Activated T-helper 9 cell treated with anti-CD3 and anti-CD28 coated beads, Interleukin-2, amount 50 U/mL, for 16 hours (primary cell): ENCODE results near the gene COMMD6.

Experiments
- DNase-seq: peaks from one replicate; pipeline ENCODE4 v3.0.0-alpha.2; 2020; ENCODE audit warnings: low read depth

COMMD6 gene

GRCh38 chr13:75521956-75522355 is 15.7 kb downstream of the COMMD6 start:
- DNase-seq = no peak

- DNase-seq = no peak
Measured at GRCh38 chr13:75518439-75519088, 19.1 kb downstream of the COMMD6 start.

- DNase-seq = no peak
Measured at GRCh38 chr13:75514080-75514995, 23.3 kb downstream of the COMMD6 start.

DNA sequence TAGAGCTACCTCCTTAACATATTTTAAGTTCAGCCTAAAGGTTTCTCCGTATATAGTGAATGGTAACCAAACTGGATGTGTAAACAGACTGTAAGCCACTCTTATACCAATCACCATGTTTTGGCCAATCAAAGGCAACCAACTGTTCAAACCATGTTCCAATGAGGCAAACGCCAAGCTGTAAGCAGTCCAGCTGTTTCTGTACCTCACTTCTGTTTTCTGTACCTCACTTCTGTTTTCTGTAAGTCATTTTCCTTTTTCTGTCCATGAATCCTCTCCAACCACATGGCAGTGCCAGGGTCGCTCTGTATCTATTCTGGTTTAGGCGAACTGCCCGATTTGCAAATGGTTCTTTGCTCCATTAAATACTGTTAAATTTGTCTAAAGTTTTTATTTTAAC is 24.4 kb downstream of the COMMD6 start:
- DNase-seq = no peak

DNA sequence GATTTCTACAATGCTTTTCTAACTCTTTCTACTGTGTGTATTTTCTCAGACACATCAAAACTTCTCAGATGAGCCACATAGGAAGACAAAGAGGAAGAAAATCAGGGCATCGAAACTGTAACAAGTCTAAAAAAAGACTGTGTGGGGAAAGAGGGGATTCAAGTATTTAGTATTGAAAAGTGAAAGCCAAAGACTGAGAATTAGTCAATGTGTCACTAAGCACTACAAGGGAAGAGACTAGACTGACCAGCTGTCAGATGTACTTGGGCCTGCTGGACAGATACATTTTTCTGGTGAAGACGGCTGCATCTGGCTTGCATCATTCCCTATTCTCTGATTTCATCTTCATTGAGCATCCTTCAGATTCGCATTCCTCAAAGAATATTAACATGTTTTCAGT is 25.4 kb downstream of the COMMD6 start:
- DNase-seq = no peak

DNA sequence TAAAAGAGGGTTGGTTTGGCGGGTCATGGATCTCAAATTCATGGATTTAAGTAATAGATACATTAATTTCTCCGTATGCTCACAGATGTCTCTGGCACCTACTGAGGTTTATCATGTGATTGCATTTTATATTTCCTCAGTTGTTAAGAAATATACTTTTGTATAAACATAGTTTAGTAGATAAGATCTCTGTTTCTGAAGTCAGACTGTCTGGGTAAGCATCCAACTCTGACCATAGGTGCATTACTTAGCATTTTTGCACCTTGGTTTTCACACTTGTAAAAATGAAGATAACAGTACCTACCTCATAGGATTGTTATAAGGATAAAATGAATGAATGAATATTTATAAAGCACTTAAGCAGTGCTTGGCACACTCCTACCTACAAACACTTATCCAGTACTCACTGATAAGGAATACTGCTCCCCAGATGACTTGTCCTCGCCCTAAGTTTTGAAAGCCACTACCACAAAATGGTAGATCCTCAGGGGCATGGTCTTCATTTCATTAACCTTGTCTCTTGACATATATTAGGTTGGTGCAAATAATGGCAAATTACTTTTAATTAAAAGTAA is 26.5 kb downstream of the COMMD6 start:
- DNase-seq = no peak

DNA sequence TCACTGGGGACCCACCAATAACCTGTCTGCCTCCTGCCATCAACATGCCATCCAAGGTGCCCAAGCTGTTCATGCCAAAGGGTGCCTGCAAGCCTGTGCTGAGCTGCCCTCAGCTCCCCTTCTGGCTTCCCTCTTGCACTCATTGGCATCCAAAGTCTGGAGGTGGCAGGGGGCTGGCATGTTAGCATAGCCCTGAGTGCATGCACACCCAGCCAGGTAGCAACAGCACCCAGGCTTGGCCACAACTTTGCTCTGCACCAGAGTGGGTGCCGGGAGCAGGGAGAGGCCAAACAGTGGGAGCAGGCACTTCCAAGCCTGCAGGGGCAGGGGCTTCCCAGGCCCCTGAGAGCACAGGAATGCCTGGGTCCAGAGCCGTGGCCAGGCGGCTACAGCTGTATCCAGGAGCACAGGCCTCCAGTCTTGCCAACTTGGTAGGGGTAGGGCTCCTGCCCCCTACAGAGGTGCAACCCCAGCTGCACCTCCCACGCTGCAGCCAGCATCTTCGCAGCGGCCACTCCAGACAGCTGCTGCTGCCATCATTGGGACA is 29.6 kb downstream of the COMMD6 start:
- no peak for DNase-seq

GRCh38 chr13:75507027-75508001 is 30.3 kb downstream of the COMMD6 start:
- no peak for DNase-seq

- no peak for DNase-seq
Measured at GRCh38 chr13:75506018-75506417, 31.6 kb downstream of the COMMD6 start.

DNA sequence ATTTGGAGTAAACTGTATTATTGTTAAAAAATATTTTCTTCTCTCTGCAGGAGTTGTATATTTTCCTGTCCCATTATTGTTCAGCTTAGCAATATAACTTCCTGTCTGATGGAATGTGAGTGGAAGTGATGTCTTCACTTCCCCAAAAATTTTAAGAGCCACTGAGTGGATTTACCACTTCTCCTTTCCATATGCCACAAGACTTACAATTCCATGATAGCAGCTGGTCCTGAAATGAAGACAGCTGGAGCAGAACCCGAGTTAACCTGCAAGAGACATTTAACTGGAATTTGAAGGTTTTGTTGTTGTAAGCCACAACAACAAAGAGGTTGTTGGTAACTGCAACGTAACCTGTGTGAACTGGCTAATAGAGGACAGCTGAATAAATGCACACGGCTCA is 32.3 kb downstream of the COMMD6 start:
- no peak for DNase-seq

DNA sequence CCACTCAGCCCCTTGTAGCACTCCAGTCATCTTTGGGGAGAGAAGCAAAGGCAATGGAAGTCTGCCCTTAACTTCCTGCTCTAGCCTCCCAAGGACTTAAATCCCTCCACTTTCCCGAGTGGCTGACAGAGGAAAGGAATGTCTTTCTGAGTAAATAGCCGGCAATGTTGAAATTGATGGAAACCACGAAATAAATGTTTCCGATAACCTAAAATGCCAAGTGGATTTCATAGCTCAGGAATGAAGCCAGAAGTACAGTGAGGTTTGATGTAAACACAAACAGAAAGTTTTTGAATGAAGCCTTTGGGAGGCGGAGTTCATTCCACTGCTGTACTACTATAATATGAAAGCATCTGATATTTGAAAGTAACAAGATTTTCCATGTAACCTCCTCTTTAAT is 41.7 kb downstream of the COMMD6 start:
- DNase-seq = no peak

- no peak for DNase-seq
Measured at GRCh38 chr13:75494491-75494890, 43.1 kb downstream of the COMMD6 start.

GRCh38 chr13:75493156-75493555 is 44.5 kb downstream of the COMMD6 start:
- DNase-seq = no peak

GRCh38 chr13:75492389-75492788 is 45.3 kb downstream of the COMMD6 start:
- DNase-seq = no peak

DNA sequence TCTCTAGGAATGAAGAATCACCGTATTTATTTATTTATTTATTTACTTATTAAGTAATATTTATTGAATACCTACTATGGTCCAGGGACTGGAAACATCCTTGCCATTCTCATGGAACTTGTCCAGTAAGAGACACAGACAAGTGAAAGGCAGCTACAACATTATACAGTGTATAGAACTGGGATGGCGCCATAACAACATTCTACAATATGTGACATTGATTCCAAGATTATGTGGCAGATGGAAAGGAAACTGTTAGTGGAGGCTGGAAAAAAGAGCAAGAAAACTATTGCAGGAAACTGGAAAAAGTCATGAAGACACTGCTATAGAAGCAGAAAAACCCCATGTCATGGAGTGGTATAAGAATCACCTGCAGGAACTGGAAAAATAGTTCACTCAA is 46.3 kb downstream of the COMMD6 start:
- DNase-seq = no peak

GRCh38 chr13:75489502-75490263 is 48.0 kb downstream of the COMMD6 start:
- DNase-seq = no peak

DNA sequence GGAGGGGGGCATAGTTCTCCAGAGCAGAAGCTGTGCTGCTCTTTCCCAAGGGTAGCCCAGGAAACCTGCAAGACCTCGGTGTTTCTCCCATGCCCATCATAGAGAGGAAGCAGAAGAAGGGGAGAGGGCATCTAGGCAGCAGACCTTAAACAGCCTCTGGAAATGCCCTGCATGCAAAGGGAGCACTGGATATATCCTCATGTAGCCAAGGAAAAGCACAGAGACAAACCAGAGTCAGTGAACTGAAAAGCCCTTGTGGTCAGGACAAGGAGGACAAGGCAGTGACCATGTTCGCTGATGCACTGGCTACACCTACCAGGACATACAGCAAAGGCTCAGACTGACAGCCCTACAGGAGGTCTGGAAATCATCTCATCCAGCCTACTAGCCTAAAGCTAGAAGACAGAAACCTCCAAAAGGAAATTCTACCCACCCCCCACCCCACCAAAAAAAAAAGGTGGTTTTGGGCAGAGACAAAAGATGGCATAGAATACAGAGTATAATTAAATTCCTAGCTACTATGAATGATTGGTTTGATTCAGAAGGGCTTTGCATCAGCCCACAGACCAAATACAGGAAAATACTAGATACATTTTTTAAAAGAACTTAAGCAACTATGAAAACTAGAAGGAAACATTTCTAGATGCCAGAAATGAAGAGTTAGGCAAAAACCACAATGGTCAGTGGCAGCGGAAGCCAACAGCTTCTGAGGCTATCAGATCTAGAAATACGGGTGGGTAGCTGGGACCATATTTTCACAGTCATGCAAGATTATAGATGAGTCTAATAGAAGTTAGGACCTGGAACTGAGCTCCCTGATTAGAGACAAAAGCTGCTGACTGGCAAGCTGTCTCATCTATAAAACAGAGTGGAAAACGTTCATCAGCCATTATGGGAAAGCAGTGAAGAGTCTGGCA is 51.2 kb downstream of the COMMD6 start:
- DNase-seq = no peak

- DNase-seq = no peak
Measured at GRCh38 chr13:75485286-75486062, 52.2 kb downstream of the COMMD6 start.

DNA sequence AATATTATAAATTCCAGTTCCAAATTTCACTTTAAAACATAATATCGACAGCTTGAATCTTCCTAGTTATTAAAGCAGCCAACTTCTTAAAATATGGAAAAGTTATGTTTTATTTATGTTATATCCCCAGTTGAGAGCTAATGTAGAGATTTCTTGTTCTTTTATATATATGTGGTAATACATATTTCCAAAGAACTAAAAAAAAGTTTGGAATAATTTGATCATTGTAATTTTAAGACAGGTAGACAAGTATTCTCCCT is 54.9 kb downstream of the COMMD6 start:
- no peak for DNase-seq
